Stomach smooth muscle (tissue), 2 donors: ENCODE data around the gene TPD52L1.

ENCODE experiments used
- H3K27ac ChIP-seq: one replicate; pipeline ENCODE4 v1.7.0; 2013; ENCODE audit warnings: mild to moderate bottlenecking, low read length, inconsistent platforms
- H3K27me3 ChIP-seq, 2 donors: one replicate each; pipeline ENCODE4 v1.7.0; 2013; ENCODE audit warnings: low read length in 2 of 2; ENCODE audit not compliant: insufficient read depth in 2 of 2, control insufficient read depth in 1 of 2
- H3K36me3 ChIP-seq, 2 donors: one replicate each; pipeline ENCODE4 v1.7.0; 2013; ENCODE audit warnings: low read length in 2 of 2; ENCODE audit not compliant: control insufficient read depth in 2 of 2, insufficient read depth in 2 of 2
- H3K4me1 ChIP-seq: one replicate; pipeline ENCODE4 v1.7.0; 2013; ENCODE audit warnings: low read length; ENCODE audit not compliant: control insufficient read depth, insufficient read depth
- H3K4me3 ChIP-seq, 2 donors: one replicate each; pipeline ENCODE4 v1.7.0; 2013; ENCODE audit warnings: low read length in 2 of 2
- H3K9ac ChIP-seq, 2 donors: one replicate each; pipeline ENCODE4 v1.7.0; 2013; ENCODE audit warnings: low read length in 2 of 2, mild to moderate bottlenecking in 1 of 2
- H3K9me3 ChIP-seq, 2 donors: one replicate each; pipeline ENCODE4 v1.7.0; 2013; ENCODE audit warnings: low read length in 2 of 2; ENCODE audit not compliant: control insufficient read depth in 2 of 2
- donor health status: healthy.
- donor health status: Pancreatic carcinoma.

TPD52L1 gene

GRCh38 chr6:125192610-125192930 lies 39.0 kb downstream of the TPD52L1 start:
- no peak overlapping the region for H3K4me3 ChIP-seq
- no peaks in the 10 kb centered on the region for H3K9me3 ChIP-seq
- no peaks in the 10 kb centered on the region for H3K36me3 ChIP-seq
- peaks cover under 1% of the 10 kb centered on the region for H3K4me1 ChIP-seq
- H3K9ac ChIP-seq = no peak overlapping the region
- no peak overlapping the region for H3K27ac ChIP-seq
- H3K27me3 ChIP-seq = no peaks in the 10 kb centered on the region

- Histone ChIP-seq H3K36me3 (no peaks in the 10 kb centered on the region), H3K9me3 (no peaks in the 10 kb centered on the region), H3K4me1 (peaks cover 3% of the 10 kb centered on the region), H3K27me3 (no peaks in the 10 kb centered on the region), H3K27ac (no peak overlapping the region), H3K9ac (no peak overlapping the region), H3K4me3 (no peak overlapping the region)
Observed at GRCh38 chr6:125193208-125193607, 39.6 kb downstream of the TPD52L1 start.

GRCh38 chr6:125194941-125195340 lies 41.4 kb downstream of the TPD52L1 start:
- no peak overlapping the region for H3K27ac ChIP-seq
- peaks cover 3% of the 10 kb centered on the region for H3K4me1 ChIP-seq
- H3K27me3 ChIP-seq = no peaks in the 10 kb centered on the region
- H3K36me3 ChIP-seq = no peaks in the 10 kb centered on the region
- H3K9me3 ChIP-seq = no peaks in the 10 kb centered on the region
- no peak overlapping the region for H3K4me3 ChIP-seq
- H3K9ac ChIP-seq = no peak overlapping the region

- no peak overlapping the region for H3K27ac ChIP-seq
- H3K4me3 ChIP-seq = no peak overlapping the region
- no peaks in the 10 kb centered on the region for H3K36me3 ChIP-seq
- no peaks in the 10 kb centered on the region for H3K9me3 ChIP-seq
- H3K27me3 ChIP-seq = no peaks in the 10 kb centered on the region
- no peak overlapping the region for H3K9ac ChIP-seq
- peaks cover 3% of the 10 kb centered on the region for H3K4me1 ChIP-seq
Observed at GRCh38 chr6:125195526-125195925, 42.0 kb downstream of the TPD52L1 start.

GRCh38 chr6:125196613-125197012 lies 43.0 kb downstream of the TPD52L1 start:
- no peaks in the 10 kb centered on the region for H3K27me3 ChIP-seq
- no peak overlapping the region for H3K9ac ChIP-seq
- no peak overlapping the region for H3K27ac ChIP-seq
- H3K9me3 ChIP-seq = no peaks in the 10 kb centered on the region
- H3K36me3 ChIP-seq = no peaks in the 10 kb centered on the region
- H3K4me1 ChIP-seq = peaks cover 3% of the 10 kb centered on the region
- no peak overlapping the region for H3K4me3 ChIP-seq

- Histone ChIP-seq H3K9ac (no peak overlapping the region), H3K4me1 (peaks cover 3% of the 10 kb centered on the region), H3K4me3 (no peak overlapping the region), H3K9me3 (no peaks in the 10 kb centered on the region), H3K27ac (no peak overlapping the region), H3K27me3 (no peaks in the 10 kb centered on the region), H3K36me3 (no peaks in the 10 kb centered on the region)
Observed at GRCh38 chr6:125197795-125198269, 44.3 kb downstream of the TPD52L1 start.

- H3K27ac ChIP-seq = no peak overlapping the region
Observed at GRCh38 chr6:125198398-125198937, 44.9 kb downstream of the TPD52L1 start.

GRCh38 chr6:125200941-125201340 lies 47.4 kb downstream of the TPD52L1 start:
- Histone ChIP-seq H3K4me3 (no peak overlapping the region), H3K9ac (no peak overlapping the region), H3K9me3 (no peaks in the 10 kb centered on the region), H3K27me3 (no peaks in the 10 kb centered on the region), H3K27ac (no peak overlapping the region), H3K4me1 (peaks cover 3% of the 10 kb centered on the region), H3K36me3 (no peaks in the 10 kb centered on the region)

More at GRCh38 chr6:125198398-125198937, 44.9 kb downstream of the TPD52L1 start:
- no peaks in the 10 kb centered on the region for H3K9me3 ChIP-seq
- no peak overlapping the region for H3K4me3 ChIP-seq
- H3K9ac ChIP-seq = no peak overlapping the region
- no peaks in the 10 kb centered on the region for H3K36me3 ChIP-seq
- H3K27me3 ChIP-seq = no peaks in the 10 kb centered on the region
- H3K4me1 ChIP-seq = peaks cover 3% of the 10 kb centered on the region

GRCh38 chr6:125201961-125202729 lies 48.6 kb downstream of the TPD52L1 start:
- H3K36me3 ChIP-seq = no peaks in the 10 kb centered on the region
- H3K9me3 ChIP-seq = no peaks in the 10 kb centered on the region
- H3K9ac ChIP-seq = no peak overlapping the region
- no peak overlapping the region for H3K27ac ChIP-seq
- no peak overlapping the region for H3K4me3 ChIP-seq
- no peaks in the 10 kb centered on the region for H3K27me3 ChIP-seq
- H3K4me1 ChIP-seq = peaks cover 3% of the 10 kb centered on the region

GRCh38 chr6:125203395-125203794 lies 49.8 kb downstream of the TPD52L1 start:
- H3K4me3 ChIP-seq = no peak overlapping the region
- no peaks in the 10 kb centered on the region for H3K36me3 ChIP-seq
- no peaks in the 10 kb centered on the region for H3K27me3 ChIP-seq
- no peaks in the 10 kb centered on the region for H3K9me3 ChIP-seq
- no peak overlapping the region for H3K9ac ChIP-seq
- no peaks in the 10 kb centered on the region for H3K4me1 ChIP-seq
- no peak overlapping the region for H3K27ac ChIP-seq

GRCh38 chr6:125205931-125206330 lies 52.4 kb downstream of the TPD52L1 start:
- no peaks in the 10 kb centered on the region for H3K4me1 ChIP-seq

More at GRCh38 chr6:125205931-125206330, 52.4 kb downstream of the TPD52L1 start:
- Histone ChIP-seq H3K27me3 (no peaks in the 10 kb centered on the region), H3K36me3 (no peaks in the 10 kb centered on the region), H3K9me3 (no peaks in the 10 kb centered on the region), H3K27ac (no peak overlapping the region), H3K4me3 (no peak overlapping the region), H3K9ac (no peak overlapping the region)
